Measurements from ENCODE around the gene KCNK2. TPM values are rescaled to one million over a fixed set of nuclear protein-coding genes. Genes with fewer than 3 reads are reported as not detected.

KCNK2 gene
- polyA plus RNA-seq, 3 donors = not detected

DNA sequence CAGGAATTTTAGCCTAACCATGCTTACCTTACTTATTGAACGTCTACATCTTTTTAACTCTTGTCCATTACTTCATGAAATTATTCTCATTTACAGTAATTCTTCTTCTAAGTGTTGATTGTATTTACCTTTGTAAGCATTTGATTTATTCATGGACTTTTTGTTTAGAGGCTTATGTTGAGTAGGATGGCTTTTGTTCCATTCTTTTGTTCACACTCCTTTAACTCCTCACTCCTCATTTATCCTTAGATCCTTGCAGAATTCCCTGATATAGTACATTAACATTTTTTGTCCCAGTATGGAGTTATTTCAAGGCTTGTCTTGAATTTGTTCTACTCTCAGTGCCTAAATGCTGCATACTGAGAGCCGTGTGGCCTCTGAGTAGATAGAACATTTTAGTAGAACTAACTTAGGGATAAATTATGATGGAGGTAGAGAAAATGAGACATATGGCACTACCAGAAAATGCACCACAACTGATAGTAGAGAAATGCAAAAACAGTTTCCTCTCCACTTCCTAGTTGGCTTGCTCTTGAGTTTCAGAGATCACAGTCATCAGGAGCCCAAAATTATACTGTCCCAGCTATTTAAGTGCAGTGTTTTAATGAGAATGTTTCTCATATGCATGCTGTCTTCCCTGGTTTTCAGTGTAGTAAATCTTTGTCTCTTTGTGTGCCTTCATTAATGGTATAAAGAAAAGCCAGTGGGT is 69.5 kb downstream of the KCNK2 start:
- no peak overlapping the region for H3K4me3 Mint-ChIP-seq
- no peak overlapping the region for H3K4me3 ChIP-seq (replicated peaks in 1 of 3; ENCODE audit: low read depth in 2 of 3, low read length in 3 of 3)
- H3K9me3 ChIP-seq (replicated peaks in 1 of 2; ENCODE audit: control insufficient read depth in 1 of 2, insufficient read depth in 1 of 2, low read length in 2 of 2) = peaks cover 0 to 4% of the 10 kb centered on the region in 2 donors
- no peak overlapping the region for H3K27ac Mint-ChIP-seq
- H3K9ac ChIP-seq (ENCODE audit: insufficient read depth, low read length, poor library complexity, severe bottlenecking) = no peak overlapping the region
- no peak overlapping the region for H2AFZ ChIP-seq (ENCODE audit: insufficient read depth, low read depth, low read length, poor library complexity, severe bottlenecking)
- WGBS (ENCODE audit: insufficient coverage) = no CpG with 5 or more reads among the region's 2 CpGs
- no peak overlapping the region for H3K27ac ChIP-seq (ENCODE audit: low read depth in 1 of 2, low read length in 2 of 2)
- no peaks in the 10 kb centered on the region for H4K20me1 ChIP-seq (ENCODE audit: insufficient read depth, low read length)
- no peaks in the 10 kb centered on the region for H3K27me3 ChIP-seq (ENCODE audit: control insufficient read depth in 2 of 2, insufficient read depth in 2 of 2, low read length in 2 of 2)
- H3K36me3 ChIP-seq (replicated peaks in 1 of 2; ENCODE audit: control insufficient read depth in 1 of 2, insufficient read depth in 2 of 2, low read length in 2 of 2) = no peaks in the 10 kb centered on the region
- H3K4me2 ChIP-seq (replicated peaks; ENCODE audit: extremely low read depth, low read length, poor library complexity, severe bottlenecking) = no peak overlapping the region
- TF ChIP-seq, protein P1, sequence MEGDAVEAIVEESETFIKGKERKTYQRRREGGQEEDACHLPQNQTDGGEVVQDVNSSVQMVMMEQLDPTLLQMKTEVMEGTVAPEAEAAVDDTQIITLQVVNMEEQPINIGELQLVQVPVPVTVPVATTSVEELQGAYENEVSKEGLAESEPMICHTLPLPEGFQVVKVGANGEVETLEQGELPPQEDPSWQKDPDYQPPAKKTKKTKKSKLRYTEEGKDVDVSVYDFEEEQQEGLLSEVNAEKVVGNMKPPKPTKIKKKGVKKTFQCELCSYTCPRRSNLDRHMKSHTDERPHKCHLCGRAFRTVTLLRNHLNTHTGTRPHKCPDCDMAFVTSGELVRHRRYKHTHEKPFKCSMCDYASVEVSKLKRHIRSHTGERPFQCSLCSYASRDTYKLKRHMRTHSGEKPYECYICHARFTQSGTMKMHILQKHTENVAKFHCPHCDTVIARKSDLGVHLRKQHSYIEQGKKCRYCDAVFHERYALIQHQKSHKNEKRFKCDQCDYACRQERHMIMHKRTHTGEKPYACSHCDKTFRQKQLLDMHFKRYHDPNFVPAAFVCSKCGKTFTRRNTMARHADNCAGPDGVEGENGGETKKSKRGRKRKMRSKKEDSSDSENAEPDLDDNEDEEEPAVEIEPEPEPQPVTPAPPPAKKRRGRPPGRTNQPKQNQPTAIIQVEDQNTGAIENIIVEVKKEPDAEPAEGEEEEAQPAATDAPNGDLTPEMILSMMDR (IDR thresholded peaks at IDR 0.05) = no peak
- H3K36me3 Mint-ChIP-seq = no peaks in the 10 kb centered on the region
- no peak for DNase-seq
- H3K27me3 Mint-ChIP-seq (ENCODE audit: low read depth in 3 of 3) = peaks cover 0 to 3% (median 2%) of the 10 kb centered on the region in 3 donors
- no peaks in the 10 kb centered on the region for H3K4me1 ChIP-seq (ENCODE audit: control insufficient read depth in 1 of 2, insufficient read depth in 2 of 2, low read length in 2 of 2)
- intact Hi-C loops (cut with micrococcal nuclease) = no loop called here
- H3K79me2 ChIP-seq (ENCODE audit: insufficient read depth, low read length) = no peaks in the 10 kb centered on the region
- H3K4me1 Mint-ChIP-seq = peaks cover 4% of the 10 kb centered on the region
- peaks cover 0 to 18% (median 5%) of the 10 kb centered on the region in 7 donors for H3K9me3 Mint-ChIP-seq

DNA sequence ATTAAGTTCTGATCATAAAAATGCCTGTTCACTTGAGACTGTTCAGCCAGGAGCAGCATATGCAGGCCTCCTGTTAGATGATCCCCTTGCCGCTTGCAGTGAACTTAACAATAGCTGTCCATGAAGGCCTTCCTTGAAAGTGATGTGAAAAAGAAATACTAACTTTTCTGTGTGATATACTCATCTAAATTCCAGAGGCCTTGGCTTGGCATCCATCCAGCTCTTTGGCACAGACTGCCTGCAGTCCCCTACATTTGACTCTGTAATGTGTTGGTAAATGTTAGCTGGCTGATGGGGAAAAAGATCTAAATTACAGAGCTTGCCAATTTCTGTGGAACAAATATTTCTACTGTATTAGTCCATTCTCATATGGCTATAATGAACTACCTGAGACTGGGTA is 73.7 kb downstream of the KCNK2 start:
- H3K27ac ChIP-seq (ENCODE audit: low read depth in 1 of 2, low read length in 2 of 2) = no peak overlapping the region
- DNase-seq = no peak
- no peaks in the 10 kb centered on the region for H3K9me3 ChIP-seq (replicated peaks in 1 of 2; ENCODE audit: control insufficient read depth in 1 of 2, insufficient read depth in 1 of 2, low read length in 2 of 2)
- H2AFZ ChIP-seq (ENCODE audit: insufficient read depth, low read depth, low read length, poor library complexity, severe bottlenecking) = no peak overlapping the region
- H3K79me2 ChIP-seq (ENCODE audit: insufficient read depth, low read length) = no peaks in the 10 kb centered on the region
- no peak overlapping the region for H3K9ac ChIP-seq (ENCODE audit: insufficient read depth, low read length, poor library complexity, severe bottlenecking)
- H3K4me1 Mint-ChIP-seq = no peaks in the 10 kb centered on the region
- H3K4me3 ChIP-seq (replicated peaks in 1 of 3; ENCODE audit: low read depth in 2 of 3, low read length in 3 of 3) = no peak overlapping the region
- no peak overlapping the region for H3K4me3 Mint-ChIP-seq
- intact Hi-C loops (cut with micrococcal nuclease) = no loop called here
- WGBS (ENCODE audit: insufficient coverage) = no CpG with 5 or more reads among the region's 1 CpG
- H3K4me1 ChIP-seq (ENCODE audit: control insufficient read depth in 1 of 2, insufficient read depth in 2 of 2, low read length in 2 of 2) = no peaks in the 10 kb centered on the region
- H3K27me3 ChIP-seq (ENCODE audit: control insufficient read depth in 2 of 2, insufficient read depth in 2 of 2, low read length in 2 of 2) = no peaks in the 10 kb centered on the region
- no peak overlapping the region for H3K27ac Mint-ChIP-seq
- no peaks in the 10 kb centered on the region for H3K36me3 ChIP-seq (replicated peaks in 1 of 2; ENCODE audit: control insufficient read depth in 1 of 2, insufficient read depth in 2 of 2, low read length in 2 of 2)
- H3K9me3 Mint-ChIP-seq = peaks cover 0 to 10% (median 4%) of the 10 kb centered on the region in 7 donors
- peaks cover 0 to 3% (median 3%) of the 10 kb centered on the region in 3 donors for H3K27me3 Mint-ChIP-seq (ENCODE audit: low read depth in 3 of 3)
- TF ChIP-seq, protein P1 (IDR thresholded peaks at IDR 0.05) = no peak
- no peaks in the 10 kb centered on the region for H4K20me1 ChIP-seq (ENCODE audit: insufficient read depth, low read length)
- no peak overlapping the region for H3K4me2 ChIP-seq (replicated peaks; ENCODE audit: extremely low read depth, low read length, poor library complexity, severe bottlenecking)
- H3K36me3 Mint-ChIP-seq = no peaks in the 10 kb centered on the region

All from CD14-positive monocyte (primary cell).